Lower lobe of right lung (tissue), 2 donors: ENCODE data around the gene TTC22. TPM values are rescaled to one million over a fixed set of nuclear protein-coding genes. Genes with fewer than 3 reads are reported as not detected.

Experiments used
- ATAC-seq, 2 donors: fragments of 200-7000 bp; cut with Tn5 transposase; one replicate each; pipeline ENCODE4 v1.9.1; 2020 to 2022; ENCODE audit warnings: mild to moderate bottlenecking in 2 of 2, moderate library complexity in 2 of 2
- DNase-seq: peaks from one replicate; pipeline ENCODE4 v3.0.0-alpha.2; 2020
- H3K27ac ChIP-seq: fragments of 200-600 bp; one replicate; pipeline ENCODE4 v1.8.0; 2022
- H3K27me3 ChIP-seq: fragments of 200-600 bp; one replicate; pipeline ENCODE4 v1.8.0; 2022; ENCODE audit warnings: low read depth
- H3K36me3 ChIP-seq: fragments of 200-600 bp; one replicate; pipeline ENCODE4 v1.8.0; 2022; ENCODE audit warnings: mild to moderate bottlenecking
- H3K4me1 ChIP-seq: fragments of 200-600 bp; one replicate; pipeline ENCODE4 v1.8.0; 2022
- H3K4me3 ChIP-seq: fragments of 200-600 bp; one replicate; pipeline ENCODE4 v1.8.0; 2022; ENCODE audit warnings: mild to moderate bottlenecking
- H3K9me3 ChIP-seq: fragments of 200-600 bp; one replicate; pipeline ENCODE4 v1.8.0; 2022
- CTCF ChIP-seq: fragments of 200-600 bp; IDR thresholded peaks from one replicate; pipeline ENCODE4 v1.8.0; 2022; ENCODE audit warnings: antibody characterized with exemption, mild to moderate bottlenecking
- intact Hi-C: fragments of 100-400 bp; cut with DNase I; formaldehyde crosslinking; loops from one replicate; pipeline ENCODE4 v1.11.0; 2022
- total RNA-seq: library from RNA; stranded (reverse); fragmentation: NEBNext Ultra II Directional; extraction: Animal tissue kit (Norgen Biotek cat#: 25700); gene quantifications from one replicate; pipeline ENCODE4 v1.2.1, GENCODE V29; 2021
- donor health status: DM: no; HTN: yes; CAD: no; lungs with severe emphysema.

The TTC22 gene
- total RNA-seq, 1 donor from 2014 or later = 8.4 TPM

GRCh38 chr1:54837002-54837853 is 36.1 kb upstream of the TTC22 start:
- Histone ChIP-seq H3K27me3 (no peaks in the 10 kb centered on the region), H3K4me1 (no peaks in the 10 kb centered on the region), H3K4me3 (no peak overlapping the region), H3K9me3 (no peaks in the 10 kb centered on the region), H3K27ac (no peak overlapping the region), H3K36me3 (no peaks in the 10 kb centered on the region)
- TF ChIP-seq CTCF = no peak
- ATAC-seq = no peak
- intact Hi-C loops = no loop called here
- DNase-seq = no peak

- no peak for TF ChIP-seq CTCF
- intact Hi-C loops = no loop called here
Observed at GRCh38 chr1:54836594-54836993, 35.5 kb upstream of the TTC22 start.

GRCh38 chr1:54835970-54836369 is 34.8 kb upstream of the TTC22 start:
- H3K4me3 ChIP-seq = no peak overlapping the region
- no peaks in the 10 kb centered on the region for H3K4me1 ChIP-seq
- ATAC-seq (peak in 1 of 2 donors; percentile 30), DNase-seq (no peak)
- no peak for TF ChIP-seq CTCF
- no peaks in the 10 kb centered on the region for H3K9me3 ChIP-seq
- no peak overlapping the region for H3K27ac ChIP-seq
- H3K27me3 ChIP-seq = no peaks in the 10 kb centered on the region
- intact Hi-C loops = no loop called here
- H3K36me3 ChIP-seq = no peaks in the 10 kb centered on the region

More at GRCh38 chr1:54836594-54836993, 35.5 kb upstream of the TTC22 start:
- Histone ChIP-seq H3K9me3 (no peaks in the 10 kb centered on the region), H3K4me3 (no peak overlapping the region), H3K36me3 (no peaks in the 10 kb centered on the region), H3K27me3 (no peaks in the 10 kb centered on the region), H3K4me1 (no peaks in the 10 kb centered on the region), H3K27ac (no peak overlapping the region)
- DNase-seq = no peak
- ATAC-seq = no peak

- Histone ChIP-seq H3K9me3 (no peaks in the 10 kb centered on the region), H3K4me3 (no peak overlapping the region), H3K27ac (no peak overlapping the region), H3K36me3 (no peaks in the 10 kb centered on the region), H3K4me1 (no peaks in the 10 kb centered on the region), H3K27me3 (no peaks in the 10 kb centered on the region)
- no peak for TF ChIP-seq CTCF
- no peak for ATAC-seq
- DNase-seq = no peak
- intact Hi-C loops = no loop called here
Observed at GRCh38 chr1:54835131-54835898, 34.2 kb upstream of the TTC22 start.

GRCh38 chr1:54834007-54834541 is 33.0 kb upstream of the TTC22 start:
- DNase-seq (no peak), ATAC-seq (no peak)
- Histone ChIP-seq H3K36me3 (no peaks in the 10 kb centered on the region), H3K9me3 (no peaks in the 10 kb centered on the region), H3K4me3 (no peak overlapping the region), H3K27me3 (no peaks in the 10 kb centered on the region), H3K27ac (no peak overlapping the region), H3K4me1 (no peaks in the 10 kb centered on the region)
- intact Hi-C loops = no loop called here
- no peak for TF ChIP-seq CTCF
